Endothelial cell (in vitro differentiated cells): ENCODE results near the gene COX18. TPM values are rescaled to one million over a fixed set of nuclear protein-coding genes. Genes with fewer than 3 reads are reported as not detected.

ENCODE experiments used
- DNase-seq: peaks from one replicate; pipeline ENCODE4 v3.0.0; 2021; ENCODE audit warnings: low spot score
- H3K27ac Mint-ChIP-seq: one replicate; pipeline ENCODE4 v1.8.0; 2021; ENCODE audit warnings: mixed read lengths, inconsistent platforms; ENCODE audit not compliant: unreplicated experiment
- H3K27me3 Mint-ChIP-seq: one replicate; pipeline ENCODE4 v1.8.0; 2021; ENCODE audit warnings: mild to moderate bottlenecking, moderate library complexity, mixed read lengths, inconsistent platforms; ENCODE audit not compliant: unreplicated experiment
- H3K36me3 Mint-ChIP-seq: one replicate; pipeline ENCODE4 v1.8.0; 2021; ENCODE audit warnings: mild to moderate bottlenecking, low read depth, mixed read lengths, inconsistent platforms; ENCODE audit not compliant: unreplicated experiment
- H3K4me1 Mint-ChIP-seq: one replicate; pipeline ENCODE4 v1.8.0; 2021; ENCODE audit warnings: mild to moderate bottlenecking, mixed read lengths, inconsistent platforms; ENCODE audit not compliant: unreplicated experiment
- H3K4me3 Mint-ChIP-seq: one replicate; pipeline ENCODE4 v1.8.0; 2021; ENCODE audit warnings: mild to moderate bottlenecking, mixed read lengths, inconsistent platforms; ENCODE audit not compliant: unreplicated experiment
- H3K9me3 Mint-ChIP-seq: one replicate; pipeline ENCODE4 v1.8.0; 2021; ENCODE audit warnings: mixed read lengths, inconsistent platforms; ENCODE audit not compliant: unreplicated experiment
- CTCF ChIP-seq: fragments of 200-600 bp; sonication (generic); IDR thresholded peaks from one replicate; pipeline ENCODE4 v1.5.0; 2021; ENCODE audit warnings: antibody characterized with exemption; ENCODE audit not compliant: unreplicated experiment
- total RNA-seq: library from RNA; stranded (reverse); fragmentation: NEBNext Ultra II Directional; extraction: Animal tissue kit (Norgen Biotek cat#: 25700); gene quantifications from one replicate; pipeline ENCODE4 v1.2.1, GENCODE V29; 2021; ENCODE audit not compliant: unreplicated experiment

COX18 gene
- total RNA-seq, 1 donor from 2014 or later = 14.4 TPM

GRCh38 chr4:73055241-73055897 lies 14.1 kb downstream of the COX18 start:
- H3K36me3 Mint-ChIP-seq = peaks cover 13% of the 10 kb centered on the region
- H3K4me3 Mint-ChIP-seq = no peak overlapping the region
- no peak for TF ChIP-seq CTCF
- no peaks in the 10 kb centered on the region for H3K27me3 Mint-ChIP-seq
- no peak for DNase-seq
- no peak overlapping the region for H3K27ac Mint-ChIP-seq
- H3K9me3 Mint-ChIP-seq = no peaks in the 10 kb centered on the region
- H3K4me1 Mint-ChIP-seq = peaks cover 21% of the 10 kb centered on the region

GRCh38 chr4:73053974-73054480 lies 15.5 kb downstream of the COX18 start:
- DNase-seq = no peak
- Mint-ChIP-seq H3K36me3 (peaks cover 10% of the 10 kb centered on the region), H3K4me1 (peaks cover 21% of the 10 kb centered on the region), H3K4me3 (no peak overlapping the region), H3K27me3 (no peaks in the 10 kb centered on the region), H3K9me3 (no peaks in the 10 kb centered on the region), H3K27ac (no peak overlapping the region)
- no peak for TF ChIP-seq CTCF

GRCh38 chr4:73053076-73053475 lies 16.4 kb downstream of the COX18 start:
- Mint-ChIP-seq H3K9me3 (no peaks in the 10 kb centered on the region), H3K36me3 (peaks cover 6% of the 10 kb centered on the region), H3K27ac (no peak overlapping the region), H3K4me1 (peaks cover 21% of the 10 kb centered on the region), H3K4me3 (no peak overlapping the region), H3K27me3 (no peaks in the 10 kb centered on the region)
- TF ChIP-seq CTCF = no peak
- DNase-seq = no peak

- Mint-ChIP-seq H3K4me3 (no peak overlapping the region), H3K9me3 (no peaks in the 10 kb centered on the region), H3K4me1 (peaks cover 21% of the 10 kb centered on the region), H3K27me3 (no peaks in the 10 kb centered on the region), H3K36me3 (peaks cover 4% of the 10 kb centered on the region), H3K27ac (no peak overlapping the region)
- DNase-seq = no peak
- no peak for TF ChIP-seq CTCF
These were observed 17.9 kb downstream of the COX18 start for GRCh38 chr4:73051625-73052024.

GRCh38 chr4:73045879-73046278 lies 23.6 kb downstream of the COX18 start:
- no peak for TF ChIP-seq CTCF
- H3K4me1 Mint-ChIP-seq = no peaks in the 10 kb centered on the region
- H3K27me3 Mint-ChIP-seq = no peaks in the 10 kb centered on the region
- no peaks in the 10 kb centered on the region for H3K9me3 Mint-ChIP-seq
- DNase-seq = no peak
- H3K4me3 Mint-ChIP-seq = no peak overlapping the region
- no peak overlapping the region for H3K27ac Mint-ChIP-seq
- no peaks in the 10 kb centered on the region for H3K36me3 Mint-ChIP-seq
